Karpas-422 (cell line): ENCODE results near the gene ZNF77. TPM values are rescaled to one million over a fixed set of nuclear protein-coding genes. Genes with fewer than 3 reads are reported as not detected.

Experiments
- total RNA-seq: library from RNA; depleted of rRNA; stranded (reverse); fragments of >200 nt; shearing (Covaris generic); gene quantifications from 2 replicates; pipeline ENCODE4 v1.2.3, GENCODE V29; 2014; ENCODE audit warnings: low replicate concordance; rRNA removed

The ZNF77 gene
- total RNA-seq, 1 experiment from 2014 or later, result not detected

Other genes with a start within 250 kb of the ZNF77 start
- gene GNG7, start 242.3 kb downstream of the ZNF77 start, total RNA-seq, result 0.19 and 1.3 TPM in 2 replicates
- not detected in 2 replicates for gene DIRAS1, start 223.6 kb downstream of the ZNF77 start, total RNA-seq
- 28.6 and 55.3 TPM in 2 replicates for gene SLC39A3, start 205.0 kb downstream of the ZNF77 start, total RNA-seq
- 31.2 and 55.8 TPM in 2 replicates for gene SGTA, start 161.7 kb downstream of the ZNF77 start, total RNA-seq
- 57.0 and 148 TPM in 2 replicates for gene THOP1, start 159.5 kb downstream of the ZNF77 start, total RNA-seq
- gene ZNF554, start 125.1 kb downstream of the ZNF77 start, total RNA-seq, result 2.6 and 4.0 TPM in 2 replicates
- 1.4 TPM in 2 replicates for gene ZNF555, start 103.5 kb downstream of the ZNF77 start, total RNA-seq
- gene ZNF556, start 77.6 kb downstream of the ZNF77 start, total RNA-seq, result not detected in 2 replicates
- gene ZNF57, start 44.0 kb downstream of the ZNF77 start, total RNA-seq, result 1.0 and 3.3 TPM in 2 replicates
- gene TLE6, start 32.6 kb upstream of the ZNF77 start, total RNA-seq, result 3.4 and 5.0 TPM in 2 replicates
- not detected in 2 replicates for gene TLE2, start 84.3 kb upstream of the ZNF77 start, total RNA-seq
- gene TLE5, start 117.5 kb upstream of the ZNF77 start, total RNA-seq, result 146 and 233 TPM in 2 replicates
- gene GNA11, start 149.4 kb upstream of the ZNF77 start, total RNA-seq, result 0.58 and 2.6 TPM in 2 replicates
- gene GNA15, start 191.1 kb upstream of the ZNF77 start, total RNA-seq, result not detected in 2 replicates
- not detected in 2 replicates for gene S1PR4, start 233.8 kb upstream of the ZNF77 start, total RNA-seq
- 30.0 and 37.6 TPM in 2 replicates for gene NCLN, start 241.0 kb upstream of the ZNF77 start, total RNA-seq